Measurements from ENCODE around the gene SUSD2.
"Not testable (repeated sequence)": the region's sequence is repeated elsewhere in the genome, so short reads cannot be mapped to it uniquely, and the experiment has no call there.

DNA sequence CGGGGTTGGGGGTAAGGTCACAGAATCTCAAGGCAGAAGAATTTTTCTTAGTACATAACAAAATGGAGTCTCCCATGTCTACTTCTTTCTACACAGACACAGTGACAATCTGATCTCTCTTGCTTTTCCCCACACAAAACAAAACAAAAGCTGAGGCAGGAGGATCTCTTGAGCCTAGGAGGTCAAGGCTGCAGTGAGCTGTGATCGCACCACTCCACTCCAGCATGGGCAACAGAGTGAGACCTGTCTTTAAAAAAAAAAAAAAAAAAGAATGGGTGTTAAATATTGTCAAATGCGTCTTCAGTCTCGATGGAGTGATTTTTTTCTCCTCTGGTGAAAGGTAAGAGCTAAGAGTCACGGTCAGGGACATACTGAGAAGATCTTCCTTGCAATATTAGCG, 30.4 kb downstream of the SUSD2 start:
- TF ChIP-seq POLR2AphosphoS5, POLR2A, SPI1, TAF1, POU2F2 (IDR thresholded peaks at IDR 0.05; ENCODE audit: low read depth, low read length): not testable (repeated sequence)

Measured in GM12891 (cell line).